Measurements from ENCODE around the gene RETSAT. TPM values are rescaled to one million over a fixed set of nuclear protein-coding genes. Genes with fewer than 3 reads are reported as not detected.

The RETSAT gene
- polyA plus RNA-seq, 2 of the 4 experiments (the other 2 are of a cell fraction), result 42.3 to 51.6 TPM

DNA sequence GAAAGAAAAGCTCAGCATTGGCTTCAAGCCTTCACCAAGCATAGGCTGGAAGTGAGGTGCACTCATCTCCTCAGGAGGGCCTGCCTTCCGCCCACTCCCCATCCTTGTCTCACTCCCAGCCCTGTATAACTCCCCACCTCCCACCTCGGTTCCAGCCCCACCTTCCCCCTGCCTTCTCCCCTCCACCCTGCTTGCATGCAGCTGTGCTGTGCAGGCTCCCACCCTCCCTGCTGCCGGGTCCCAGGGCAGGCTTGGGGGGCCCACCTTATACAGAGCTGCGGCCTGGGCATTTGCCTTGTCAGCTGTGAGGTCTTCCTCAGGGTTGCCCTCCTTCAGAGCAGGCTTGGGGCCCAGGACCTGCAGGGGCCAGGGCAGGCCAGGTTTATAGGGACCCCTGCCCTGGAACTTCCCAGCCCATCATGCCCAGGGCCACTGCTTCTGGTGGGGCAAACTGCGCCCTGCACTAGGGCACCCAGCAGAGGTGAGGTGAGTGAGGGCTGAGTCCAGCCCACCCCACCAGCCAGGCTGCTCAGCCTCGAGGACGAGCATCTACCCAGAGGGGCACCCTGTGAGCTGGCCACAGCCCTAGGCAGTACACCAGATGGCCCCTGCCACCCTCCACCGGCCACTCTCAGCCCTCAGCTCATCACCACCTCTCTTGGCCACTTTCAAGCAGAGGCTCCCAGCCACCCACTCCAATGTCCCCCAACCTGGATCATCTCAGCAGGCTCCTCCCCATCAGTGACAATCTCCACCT lies 44.3 kb upstream of the RETSAT start:
- Histone ChIP-seq H3K4me2 (no peak overlapping the region), H3K27ac (no peak overlapping the region), H3K9me3 (peaks cover 5% of the 10 kb centered on the region; the same call in 2 of the 3 replicates), H3K4me3 (no peak overlapping the region), H3K4me1 (no peaks in the 10 kb centered on the region)
- no peak for DNase-seq (ENCODE audit: low read depth in 1 of 2, low spot score in 1 of 2)
- 89% methylated on average over 5 of the region's 8 CpGs for WGBS (ENCODE audit: missing lambda C conversion rate)
- no peak; a peak in 1 of 6 replicates for ATAC-seq
- TF ChIP-seq POLR2AphosphoS2 (conservative IDR thresholded peaks at IDR 0.05; ENCODE audit: low read length) (no peak), RNF2 (IDR thresholded peaks at IDR 0.05; ENCODE audit: borderline replicate concordance, low read depth) (no peak), CHD4 (IDR thresholded peaks at IDR 0.05; ENCODE audit: borderline replicate concordance) (no peak), ESRRA (IDR thresholded peaks at IDR 0.05; ENCODE audit: borderline replicate concordance, low read length) (no peak), ZFP36 (IDR thresholded peaks at IDR 0.05; ENCODE audit: borderline replicate concordance, partially characterized antibody) (no peak), JUN (IDR thresholded peaks at IDR 0.05) (no peak), RARB (CRISPR knock-in tag; IDR thresholded peaks at IDR 0.05) (no peak), BHLHE40 (IDR thresholded peaks at IDR 0.05; ENCODE audit: low read depth, low read length) (no peak), SREBF2 (IDR thresholded peaks at IDR 0.05) (no peak), ZNF302 (CRISPR knock-in tag; IDR thresholded peaks at IDR 0.05) (no peak), MAZ (IDR thresholded peaks at IDR 0.05; ENCODE audit: borderline replicate concordance, low read depth, low read length) (no peak), POLR2A (IDR thresholded peaks at IDR 0.05; ENCODE audit: low read length) (no peak), NPAS2 (CRISPR knock-in tag; IDR thresholded peaks at IDR 0.05; ENCODE audit: borderline replicate concordance) (no peak)
- TF ChIP-seq, protein P1, sequence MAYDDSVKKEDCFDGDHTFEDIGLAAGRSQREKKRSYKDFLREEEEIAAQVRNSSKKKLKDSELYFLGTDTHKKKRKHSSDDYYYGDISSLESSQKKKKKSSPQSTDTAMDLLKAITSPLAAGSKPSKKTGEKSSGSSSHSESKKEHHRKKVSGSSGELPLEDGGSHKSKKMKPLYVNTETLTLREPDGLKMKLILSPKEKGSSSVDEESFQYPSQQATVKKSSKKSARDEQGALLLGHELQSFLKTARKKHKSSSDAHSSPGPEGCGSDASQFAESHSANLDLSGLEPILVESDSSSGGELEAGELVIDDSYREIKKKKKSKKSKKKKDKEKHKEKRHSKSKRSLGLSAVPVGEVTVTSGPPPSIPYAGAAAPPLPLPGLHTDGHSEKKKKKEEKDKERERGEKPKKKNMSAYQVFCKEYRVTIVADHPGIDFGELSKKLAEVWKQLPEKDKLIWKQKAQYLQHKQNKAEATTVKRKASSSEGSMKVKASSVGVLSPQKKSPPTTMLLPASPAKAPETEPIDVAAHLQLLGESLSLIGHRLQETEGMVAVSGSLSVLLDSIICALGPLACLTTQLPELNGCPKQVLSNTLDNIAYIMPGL (CRISPR knock-in tag; IDR thresholded peaks at IDR 0.05; ENCODE audit: borderline replicate concordance), result no peak
- TF ChIP-seq, protein P2, sequence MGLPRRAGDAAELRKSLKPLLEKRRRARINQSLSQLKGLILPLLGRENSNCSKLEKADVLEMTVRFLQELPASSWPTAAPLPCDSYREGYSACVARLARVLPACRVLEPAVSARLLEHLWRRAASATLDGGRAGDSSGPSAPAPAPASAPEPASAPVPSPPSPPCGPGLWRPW (IDR thresholded peaks at IDR 0.05), result no peak
- POLR2A ChIA-PET, result interaction anchor here (0.5 to 1.5 kb wide), 2 partner anchors 44 to 140 kb away, joined by 3 read pairs; partner anchors contain the start of genes ELMOD3, MAT2A and RETSAT
- CTCF ChIA-PET, result interaction anchor here (0.6 to 41.9 kb wide), 8 partner anchors 9 to 337 kb away, joined by 3 to 1185 read pairs (median 4); partner anchors contain the start of genes GGCX and MAT2A
- no peak for FAIRE-seq

DNA sequence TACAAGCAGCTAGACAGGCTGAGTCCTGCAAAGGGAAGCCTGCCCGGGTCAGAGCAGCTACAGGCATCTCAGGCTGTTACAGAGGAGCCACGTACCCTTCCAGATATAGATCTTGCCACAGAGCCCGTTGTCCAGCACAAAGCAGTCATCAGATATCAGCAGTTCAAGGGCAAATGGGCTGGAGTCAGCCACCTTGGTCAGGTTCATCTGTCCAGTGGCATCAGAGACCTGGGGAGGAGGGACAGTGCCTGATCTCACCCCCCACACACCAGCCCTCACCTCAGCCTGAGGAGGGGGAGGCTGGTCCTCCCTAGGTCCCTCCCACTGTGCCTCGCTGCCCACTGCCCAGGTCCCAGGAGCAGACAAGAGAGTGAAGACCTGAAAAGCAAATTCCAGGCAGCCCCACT lies 43.6 kb upstream of the RETSAT start:
- Histone ChIP-seq H3K4me1 (no peaks in the 10 kb centered on the region), H3K27ac (no peak overlapping the region), H3K4me3 (no peak overlapping the region), H3K9me3 (no peaks in the 10 kb centered on the region; the same call in 2 of the 3 replicates), H3K4me2 (no peak overlapping the region)
- ChIA-PET CTCF (interaction anchor here (0.6 to 41.9 kb wide), 4 partner anchors 9 to 338 kb away, joined by 3 to 1185 read pairs (median 4); partner anchors contain the start of genes GGCX and MAT2A), POLR2A (interaction anchor here (1.5 kb wide), 1 partner anchor 141 kb away, joined by 3 read pairs; the partner anchor contains the start of gene MAT2A)
- TF ChIP-seq EHF (CRISPR knock-in tag; IDR thresholded peaks at IDR 0.05) (no peak), BHLHE40 (IDR thresholded peaks at IDR 0.05; ENCODE audit: low read depth, low read length) (no peak), NPAS2 (CRISPR knock-in tag; IDR thresholded peaks at IDR 0.05; ENCODE audit: borderline replicate concordance) (no peak), ZNF302 (CRISPR knock-in tag; IDR thresholded peaks at IDR 0.05) (no peak), CBX8 (IDR thresholded peaks at IDR 0.05) (no peak), ZC3H11A (IDR thresholded peaks at IDR 0.05) (no peak), KDM5A (IDR thresholded peaks at IDR 0.05) (no peak), CHD4 (IDR thresholded peaks at IDR 0.05; ENCODE audit: borderline replicate concordance) (no peak), HOXA7 (CRISPR knock-in tag; IDR thresholded peaks at IDR 0.05) (no peak), GATA3 (IDR thresholded peaks at IDR 0.05; ENCODE audit: borderline replicate concordance) (no peak), RCOR1 (IDR thresholded peaks at IDR 0.05; ENCODE audit: low read depth, low read length) (no peak), EHMT2 (IDR thresholded peaks at IDR 0.05; ENCODE audit: low read depth) (no peak), FOSL2 (IDR thresholded peaks at IDR 0.05) (no peak), FOSL2 (CRISPR knock-in tag; IDR thresholded peaks at IDR 0.05) (no peak), FOSB (CRISPR knock-in tag; IDR thresholded peaks at IDR 0.05) (no peak), RNF2 (IDR thresholded peaks at IDR 0.05; ENCODE audit: borderline replicate concordance, low read depth) (no peak), EP300 (IDR thresholded peaks at IDR 0.05) (no peak)
- TF ChIP-seq, protein P3, sequence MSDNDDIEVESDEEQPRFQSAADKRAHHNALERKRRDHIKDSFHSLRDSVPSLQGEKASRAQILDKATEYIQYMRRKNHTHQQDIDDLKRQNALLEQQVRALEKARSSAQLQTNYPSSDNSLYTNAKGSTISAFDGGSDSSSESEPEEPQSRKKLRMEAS (IDR thresholded peaks at IDR 0.05), result no peak
- TF ChIP-seq, protein P4, sequence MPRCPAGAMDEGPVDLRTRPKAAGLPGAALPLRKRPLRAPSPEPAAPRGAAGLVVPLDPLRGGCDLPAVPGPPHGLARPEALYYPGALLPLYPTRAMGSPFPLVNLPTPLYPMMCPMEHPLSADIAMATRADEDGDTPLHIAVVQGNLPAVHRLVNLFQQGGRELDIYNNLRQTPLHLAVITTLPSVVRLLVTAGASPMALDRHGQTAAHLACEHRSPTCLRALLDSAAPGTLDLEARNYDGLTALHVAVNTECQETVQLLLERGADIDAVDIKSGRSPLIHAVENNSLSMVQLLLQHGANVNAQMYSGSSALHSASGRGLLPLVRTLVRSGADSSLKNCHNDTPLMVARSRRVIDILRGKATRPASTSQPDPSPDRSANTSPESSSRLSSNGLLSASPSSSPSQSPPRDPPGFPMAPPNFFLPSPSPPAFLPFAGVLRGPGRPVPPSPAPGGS (IDR thresholded peaks at IDR 0.05), result no peak
- TF ChIP-seq, protein P5, sequence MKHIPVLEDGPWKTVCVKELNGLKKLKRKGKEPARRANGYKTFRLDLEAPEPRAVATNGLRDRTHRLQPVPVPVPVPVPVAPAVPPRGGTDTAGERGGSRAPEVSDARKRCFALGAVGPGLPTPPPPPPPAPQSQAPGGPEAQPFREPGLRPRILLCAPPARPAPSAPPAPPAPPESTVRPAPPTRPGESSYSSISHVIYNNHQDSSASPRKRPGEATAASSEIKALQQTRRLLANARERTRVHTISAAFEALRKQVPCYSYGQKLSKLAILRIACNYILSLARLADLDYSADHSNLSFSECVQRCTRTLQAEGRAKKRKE (CRISPR knock-in tag; IDR thresholded peaks at IDR 0.05; ENCODE audit: low read depth), result no peak
- TF ChIP-seq, protein P6, sequence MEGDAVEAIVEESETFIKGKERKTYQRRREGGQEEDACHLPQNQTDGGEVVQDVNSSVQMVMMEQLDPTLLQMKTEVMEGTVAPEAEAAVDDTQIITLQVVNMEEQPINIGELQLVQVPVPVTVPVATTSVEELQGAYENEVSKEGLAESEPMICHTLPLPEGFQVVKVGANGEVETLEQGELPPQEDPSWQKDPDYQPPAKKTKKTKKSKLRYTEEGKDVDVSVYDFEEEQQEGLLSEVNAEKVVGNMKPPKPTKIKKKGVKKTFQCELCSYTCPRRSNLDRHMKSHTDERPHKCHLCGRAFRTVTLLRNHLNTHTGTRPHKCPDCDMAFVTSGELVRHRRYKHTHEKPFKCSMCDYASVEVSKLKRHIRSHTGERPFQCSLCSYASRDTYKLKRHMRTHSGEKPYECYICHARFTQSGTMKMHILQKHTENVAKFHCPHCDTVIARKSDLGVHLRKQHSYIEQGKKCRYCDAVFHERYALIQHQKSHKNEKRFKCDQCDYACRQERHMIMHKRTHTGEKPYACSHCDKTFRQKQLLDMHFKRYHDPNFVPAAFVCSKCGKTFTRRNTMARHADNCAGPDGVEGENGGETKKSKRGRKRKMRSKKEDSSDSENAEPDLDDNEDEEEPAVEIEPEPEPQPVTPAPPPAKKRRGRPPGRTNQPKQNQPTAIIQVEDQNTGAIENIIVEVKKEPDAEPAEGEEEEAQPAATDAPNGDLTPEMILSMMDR (IDR thresholded peaks at IDR 0.05), result no peak
- 66% methylated on average over 4 of the region's 4 CpGs for WGBS (ENCODE audit: missing lambda C conversion rate)
- ATAC-seq (no peak), FAIRE-seq (no peak), DNase-seq (ENCODE audit: low read depth in 1 of 2, low spot score in 1 of 2) (no peak)

All from A549 (cell line).